GM19193 (cell line): ENCODE data around the gene CAPS.

Experiments
- POLR2A ChIP-seq: IDR thresholded peaks from 4 replicates; pipeline ENCODE4 v1.6.1; 2011; ENCODE audit not compliant: insufficient read depth, insufficient read length; ENCODE audit errors: extremely low read depth

CAPS gene

DNA sequence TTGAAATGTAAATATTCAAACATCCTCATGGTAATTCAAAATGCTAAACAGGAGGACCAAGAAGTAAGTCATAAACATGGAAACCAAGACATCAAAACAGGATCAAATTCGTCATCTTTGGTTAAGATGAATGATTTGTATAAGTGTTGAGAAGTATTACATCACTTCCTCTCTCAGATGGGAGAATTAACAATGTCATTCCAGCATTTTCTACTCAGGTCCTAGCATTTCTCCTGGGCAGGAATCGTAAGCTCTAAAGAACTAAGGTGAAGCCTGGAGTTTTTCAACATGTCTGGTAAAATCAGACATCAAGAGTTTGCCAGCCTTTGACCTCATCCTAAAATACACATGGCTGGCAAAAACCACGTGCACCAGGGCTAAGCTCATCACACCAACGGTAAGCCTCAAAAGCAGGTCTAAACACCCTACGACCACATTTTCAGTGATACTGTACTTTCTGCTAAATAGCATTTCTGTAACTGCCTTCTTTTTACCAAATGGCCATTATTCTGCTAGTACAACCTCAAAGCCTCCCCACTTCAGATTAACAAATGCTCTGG is 39.1 kb downstream of the CAPS start:
- TF ChIP-seq POLR2A, result no peak

DNA sequence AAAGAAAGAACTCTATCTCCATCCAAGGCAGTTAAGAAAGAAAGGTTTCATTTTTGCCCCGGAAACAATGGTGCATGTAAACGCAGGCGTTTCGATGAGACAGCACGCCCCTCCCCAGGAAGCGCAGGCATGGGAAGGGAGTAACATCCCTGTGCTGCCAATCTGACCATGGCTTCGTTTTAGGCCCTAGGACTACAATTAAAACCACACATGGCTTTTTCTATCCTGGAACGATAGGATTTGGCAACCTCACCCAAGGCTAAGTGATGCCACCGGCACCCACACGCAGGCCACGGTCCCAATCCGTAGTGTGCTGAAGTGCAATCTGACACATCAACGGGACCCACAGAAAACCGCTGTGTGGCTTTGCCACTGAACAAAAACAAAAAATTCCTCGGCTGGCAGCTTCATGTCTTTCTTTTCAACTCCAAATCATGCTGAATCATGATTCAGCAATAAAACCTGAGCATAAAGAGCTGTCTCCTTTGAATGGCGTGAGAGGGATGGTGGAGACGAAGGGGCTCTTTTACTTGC is 39.7 kb downstream of the CAPS start:
- no peak for TF ChIP-seq POLR2A

DNA sequence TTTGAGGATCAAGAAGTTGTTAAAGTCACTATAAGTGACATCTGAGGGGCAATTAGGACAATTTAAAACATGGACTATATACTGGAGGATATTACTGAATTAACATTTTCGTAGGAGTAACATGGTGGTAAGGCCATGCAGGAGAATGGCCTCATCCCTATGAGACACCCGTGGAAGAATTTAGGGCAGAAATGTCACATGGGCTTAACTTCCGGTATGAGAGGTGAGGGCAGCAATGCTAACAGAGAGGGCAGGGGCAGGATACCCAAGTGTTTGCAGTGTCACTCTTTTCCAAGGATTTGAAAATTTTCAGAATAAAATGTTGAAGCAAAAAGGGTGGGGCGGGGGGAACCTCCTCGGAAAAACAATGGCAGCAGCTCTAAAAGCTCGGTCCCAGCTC is 40.2 kb downstream of the CAPS start:
- TF ChIP-seq POLR2A, result no peak

DNA sequence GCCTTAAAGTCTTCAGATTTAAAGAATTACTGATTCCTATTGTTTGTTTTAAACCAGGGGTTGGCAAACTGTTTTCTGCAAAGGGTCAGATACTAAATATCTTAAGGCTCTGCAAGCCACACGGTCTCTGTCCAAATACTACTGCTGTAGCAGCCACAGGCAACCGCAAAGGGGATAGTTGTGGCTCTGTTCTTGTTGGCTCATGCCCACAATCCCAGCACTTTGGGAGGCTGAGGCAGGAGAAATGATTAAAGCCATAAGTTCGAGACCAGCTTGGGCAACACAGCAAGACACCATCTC is 41.5 kb downstream of the CAPS start:
- TF ChIP-seq POLR2A, result no peak

DNA sequence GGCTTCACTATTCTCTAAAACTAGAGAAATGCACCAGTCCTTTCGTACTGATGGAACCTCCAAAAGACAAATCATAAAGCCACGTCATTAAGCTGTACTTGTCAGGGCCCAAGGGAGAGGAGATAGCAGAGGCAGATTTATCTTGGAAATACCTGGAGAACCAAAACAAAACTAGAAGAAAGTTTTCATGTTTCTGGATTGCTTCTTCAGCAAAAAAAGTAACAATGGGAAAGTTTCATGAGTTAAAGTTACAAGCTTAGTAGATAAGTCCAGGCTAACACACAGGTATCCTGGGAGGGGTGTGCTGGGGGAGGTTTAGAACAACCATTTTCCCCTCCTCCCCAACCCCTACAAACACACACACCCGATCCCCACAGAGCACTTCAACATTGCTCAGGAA is 42.3 kb downstream of the CAPS start:
- TF ChIP-seq POLR2A, result no peak

DNA sequence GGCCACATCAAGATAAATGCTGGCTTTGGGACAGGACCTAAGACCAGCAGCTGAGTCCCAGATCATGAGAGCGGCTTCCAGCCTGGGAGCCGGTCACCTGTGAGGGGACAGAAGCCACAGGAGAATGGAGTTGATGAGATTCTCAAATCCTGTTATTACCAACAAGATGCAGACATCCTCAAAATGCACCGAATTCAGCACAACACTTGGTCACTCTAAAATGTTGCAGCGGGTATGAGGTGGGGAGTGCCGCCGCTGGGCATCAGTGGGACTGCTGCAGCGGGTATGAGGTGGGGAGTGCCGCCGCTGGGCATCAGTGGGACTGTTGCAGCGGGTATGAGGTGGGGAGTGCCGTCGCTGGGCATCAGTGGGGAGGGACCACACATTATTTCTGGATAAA is 42.7 kb downstream of the CAPS start:
- TF ChIP-seq POLR2A, result no peak

DNA sequence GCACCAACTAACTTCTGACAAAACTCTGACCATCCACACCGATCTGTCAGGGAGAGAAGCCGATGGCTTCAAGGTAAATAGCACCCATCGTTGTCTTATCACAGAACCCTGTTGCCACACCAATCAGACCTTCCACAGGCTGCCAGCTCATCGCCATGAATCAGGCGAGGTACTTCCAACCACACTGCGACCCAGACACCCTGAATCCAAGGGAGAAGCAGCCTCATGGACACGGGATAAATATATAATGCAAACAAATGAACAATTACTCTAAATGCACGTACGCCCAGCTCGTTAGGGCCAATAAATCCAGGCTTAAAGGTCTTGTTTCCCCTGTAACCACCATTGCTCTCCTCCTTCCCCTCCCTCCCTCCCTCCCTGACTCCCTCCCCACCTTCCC is 43.1 kb downstream of the CAPS start:
- no peak for TF ChIP-seq POLR2A

DNA sequence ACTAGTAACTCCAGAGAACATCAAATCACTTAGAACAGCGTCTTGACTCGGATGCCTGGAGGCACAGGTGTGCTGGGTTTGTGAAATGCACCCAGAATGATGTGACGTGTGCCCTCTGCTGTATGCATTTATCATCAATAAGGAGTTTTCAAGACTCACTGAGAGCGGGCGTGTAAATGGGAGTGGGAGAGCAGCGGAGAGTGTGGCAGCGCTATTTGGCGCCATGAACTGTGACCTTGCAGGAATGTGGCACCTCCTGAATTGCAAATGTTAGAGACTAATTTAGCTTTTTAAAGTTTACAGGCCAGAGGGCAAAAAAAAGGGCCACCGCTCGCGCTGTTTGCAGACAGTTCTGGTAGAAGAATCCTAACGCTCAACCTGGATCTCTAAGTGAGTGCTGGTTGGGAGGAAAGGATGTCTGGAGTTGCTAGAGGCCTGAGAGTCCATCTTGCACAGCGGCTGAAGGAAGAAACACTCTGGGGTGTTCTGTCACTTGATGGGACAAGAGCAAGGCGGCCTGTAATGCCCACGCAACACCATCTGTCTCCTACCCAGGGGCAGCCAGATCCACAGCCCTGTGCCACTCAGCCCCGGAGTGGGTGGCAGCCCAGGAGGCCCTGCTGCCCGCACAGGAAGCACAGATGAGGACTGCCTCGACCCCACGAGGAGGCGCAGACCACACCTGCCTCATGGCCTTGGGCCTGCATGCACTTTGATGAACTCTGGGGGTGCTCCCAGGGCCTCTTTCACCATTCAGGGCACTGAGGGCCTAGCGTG is 44.2 kb downstream of the CAPS start:
- no peak for TF ChIP-seq POLR2A

DNA sequence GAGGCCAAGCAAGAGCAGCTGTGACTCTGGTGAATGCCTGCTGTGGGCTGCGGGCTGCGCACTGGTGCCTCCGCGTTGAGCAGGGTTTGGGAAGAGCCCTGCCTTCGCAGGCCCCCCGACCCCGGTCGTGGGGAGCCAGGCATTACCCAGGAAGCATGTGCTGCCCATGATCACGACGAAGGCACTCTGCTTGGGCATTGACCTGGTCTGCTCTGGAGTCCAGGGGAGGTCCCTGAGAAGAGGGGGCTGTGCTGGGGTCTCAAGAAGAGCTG is 44.7 kb downstream of the CAPS start:
- TF ChIP-seq POLR2A, result no peak

DNA sequence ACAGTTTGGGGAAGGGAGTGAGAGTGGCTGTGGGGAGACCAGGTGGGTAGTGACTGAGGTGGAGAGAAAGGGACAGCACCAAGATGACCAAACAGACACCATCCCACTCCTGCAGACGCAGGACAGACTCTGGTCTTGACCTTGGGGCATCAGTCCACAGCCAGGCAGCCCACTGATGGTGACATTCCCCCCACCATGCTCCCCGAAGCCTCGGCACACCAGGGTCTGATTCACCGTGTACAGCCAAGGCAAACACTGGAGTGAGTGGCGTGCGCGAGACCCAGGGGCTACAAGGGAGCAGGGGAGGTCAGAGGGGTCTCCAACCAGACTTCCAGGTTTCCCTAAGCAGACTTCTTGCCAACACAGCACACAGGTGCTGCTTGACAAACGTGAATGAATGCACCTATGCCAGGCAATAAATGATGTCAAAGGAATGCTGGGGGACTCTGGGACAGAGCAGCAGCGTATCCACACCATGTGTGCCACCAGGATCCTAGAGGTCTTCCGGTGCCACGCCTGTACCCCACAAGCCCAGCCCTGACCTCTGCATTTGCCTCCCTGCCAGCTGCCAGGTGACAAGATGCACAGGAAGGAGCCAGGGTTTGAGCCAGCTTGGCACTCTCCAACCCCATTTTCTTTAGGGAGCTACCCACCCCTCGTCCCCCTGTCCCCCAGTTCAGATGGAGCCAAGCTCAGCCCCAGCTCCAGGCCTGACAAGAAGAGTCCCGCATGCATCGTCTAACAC is 45.4 kb downstream of the CAPS start:
- no peak for TF ChIP-seq POLR2A

DNA sequence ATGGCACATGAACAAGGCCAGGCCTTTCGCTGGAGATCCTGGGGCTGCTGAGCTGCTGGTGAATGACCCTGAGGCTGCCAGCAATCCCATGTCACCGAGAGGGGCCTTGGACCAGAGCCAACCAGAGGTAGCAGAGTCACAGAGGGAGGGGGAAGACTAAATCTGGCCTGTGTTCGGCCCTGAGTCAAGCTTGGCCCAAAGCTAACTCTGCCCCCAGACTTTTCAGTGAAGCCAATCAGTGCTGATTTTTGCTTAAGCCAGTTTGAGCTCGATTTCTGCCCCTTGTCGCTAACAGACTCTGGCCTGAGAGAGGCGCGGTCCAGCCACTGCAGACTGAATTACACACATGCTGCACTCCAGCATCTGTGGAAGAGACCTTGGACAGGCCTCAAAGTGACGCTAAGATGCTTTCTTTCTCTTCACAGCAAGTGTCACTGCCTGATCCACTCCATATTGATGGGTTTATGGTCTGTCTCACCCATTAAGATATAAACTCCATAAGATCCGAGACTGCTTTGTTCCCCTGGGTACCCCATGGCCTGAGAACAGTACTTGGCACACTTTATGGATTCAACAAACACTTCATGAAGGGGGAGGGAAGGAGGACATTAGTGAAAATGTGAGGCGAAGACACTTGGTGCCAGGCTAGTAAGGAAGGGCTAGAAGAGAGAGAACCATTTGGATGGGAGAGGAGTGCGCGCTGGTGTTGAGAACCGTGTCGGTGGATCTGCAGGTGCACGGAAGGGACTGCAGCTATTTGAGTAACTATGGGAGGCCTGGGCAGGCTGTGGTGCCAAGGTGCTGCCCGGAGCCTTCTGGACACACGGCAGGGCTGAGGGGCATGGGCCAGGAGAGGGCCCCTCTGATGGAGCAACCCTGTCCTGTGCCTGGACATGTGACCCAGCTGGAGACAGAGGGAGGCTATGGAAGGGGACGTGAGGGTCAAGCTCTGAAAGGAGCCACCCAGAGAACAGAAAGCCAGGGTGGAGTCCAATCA is 46.2 kb downstream of the CAPS start:
- TF ChIP-seq POLR2A, result no peak

DNA sequence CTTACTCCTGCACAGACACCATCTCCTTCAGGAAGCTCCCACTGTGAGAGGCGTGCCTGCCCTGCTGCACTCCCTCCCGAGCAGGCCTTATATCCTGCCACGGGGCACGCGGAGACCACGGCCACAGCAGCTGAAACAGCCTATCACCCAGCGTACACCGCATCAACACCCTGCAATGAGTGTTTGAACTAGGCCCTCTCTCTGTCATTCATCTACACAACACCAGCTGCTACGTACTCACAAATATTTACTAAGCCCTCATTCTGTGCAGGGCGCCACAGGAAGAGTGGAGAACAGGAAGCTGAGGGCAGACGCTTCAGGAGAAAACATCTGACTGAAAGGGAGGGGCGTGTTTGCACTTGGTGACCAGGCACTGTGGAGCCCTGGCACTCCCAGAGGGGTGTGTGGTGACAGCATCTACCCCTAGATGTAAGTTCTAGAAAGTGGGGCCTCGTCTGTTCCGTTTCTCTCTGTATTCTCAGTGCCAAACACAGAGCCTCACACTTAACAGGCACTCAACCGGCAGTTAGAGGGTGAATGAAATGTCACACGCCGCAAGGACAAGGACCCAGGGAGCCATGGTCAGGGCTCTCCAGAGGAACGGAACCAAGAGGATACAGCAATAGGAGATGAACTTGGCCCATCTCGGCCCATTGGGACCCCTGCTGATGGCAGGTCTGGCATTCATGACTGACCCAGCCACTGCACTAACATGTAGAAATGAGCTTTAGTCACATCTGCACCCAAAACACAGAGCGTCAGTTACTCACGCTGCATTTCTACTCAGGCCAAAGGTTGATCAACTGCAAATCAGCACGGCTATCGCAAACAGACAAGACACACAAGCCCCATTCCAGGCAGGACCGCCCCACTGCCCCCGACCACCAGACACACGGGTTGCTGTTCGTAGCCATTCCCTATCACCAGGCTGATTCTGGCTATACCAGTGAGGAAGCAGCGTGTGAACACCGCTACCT is 48.2 kb downstream of the CAPS start:
- TF ChIP-seq POLR2A, result no peak

DNA sequence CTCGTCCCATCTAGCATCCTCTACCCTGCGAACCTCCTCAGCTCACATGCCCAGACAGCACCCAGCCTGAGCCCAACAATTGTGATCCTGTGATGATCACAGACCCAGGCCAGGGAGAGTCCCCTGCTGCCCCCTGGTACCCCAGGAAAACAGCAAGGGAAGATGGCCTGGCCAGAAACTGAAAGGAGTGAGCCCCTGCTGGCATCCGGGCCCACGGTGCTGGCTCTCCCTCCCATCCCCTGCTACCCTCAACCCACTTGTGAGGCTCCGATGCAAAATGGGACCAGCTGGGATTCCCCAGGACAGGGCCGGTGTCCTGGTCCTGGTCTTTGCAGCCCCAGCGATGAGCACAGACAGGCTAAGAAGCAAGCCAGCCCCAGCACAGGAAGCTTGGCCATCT is 49.8 kb downstream of the CAPS start:
- no peak for TF ChIP-seq POLR2A
